IPS DF 4.7 (cell line): ENCODE results near the gene SLCO1C1.
"Not testable (repeated sequence)": the region's sequence is repeated elsewhere in the genome, so short reads cannot be mapped to it uniquely, and the experiment has no call there.

ENCODE experiments used
- DNase-seq: peaks from one replicate; pipeline ENCODE4 v3.0.0-alpha.2; 2013; ENCODE audit warnings: low spot score; ENCODE audit errors: extremely low read depth

SLCO1C1 gene

GRCh38 chr12:20695232-20695631, at the start of gene SLCO1C1:
Gene SLCO1C1 (plus strand): TSS chr12:20695332. CDS start chr12:20699577, 4,245 bp downstream.
- DNase-seq: no peak

GRCh38 chr12:20646239-20646827, 48.8 kb upstream of the SLCO1C1 start:
- DNase-seq: no peak

GRCh38 chr12:20653871-20654270, 41.3 kb upstream of the SLCO1C1 start:
- DNase-seq: no peak

GRCh38 chr12:20656600-20656999, 38.5 kb upstream of the SLCO1C1 start:
- no peak for DNase-seq

DNA sequence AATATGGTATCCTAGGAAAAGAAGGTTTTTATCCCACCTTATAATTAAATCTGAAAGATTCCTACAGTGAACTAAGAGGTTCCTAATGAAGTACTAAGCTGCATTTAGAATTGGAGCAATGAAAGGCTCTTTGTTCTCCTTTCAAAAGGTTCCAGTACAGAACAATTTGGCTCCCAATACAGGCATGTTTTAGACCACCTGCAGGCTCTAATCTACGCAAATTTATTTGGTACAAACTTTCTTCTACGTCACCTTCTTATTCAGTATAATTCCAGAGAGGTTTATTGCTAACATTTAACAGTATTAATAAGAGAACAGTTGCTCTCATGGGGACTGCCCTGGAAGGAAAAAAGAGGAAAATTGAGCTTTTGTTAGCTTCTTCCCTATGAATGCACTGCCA, 37.6 kb upstream of the SLCO1C1 start:
- DNase-seq: no peak

DNA sequence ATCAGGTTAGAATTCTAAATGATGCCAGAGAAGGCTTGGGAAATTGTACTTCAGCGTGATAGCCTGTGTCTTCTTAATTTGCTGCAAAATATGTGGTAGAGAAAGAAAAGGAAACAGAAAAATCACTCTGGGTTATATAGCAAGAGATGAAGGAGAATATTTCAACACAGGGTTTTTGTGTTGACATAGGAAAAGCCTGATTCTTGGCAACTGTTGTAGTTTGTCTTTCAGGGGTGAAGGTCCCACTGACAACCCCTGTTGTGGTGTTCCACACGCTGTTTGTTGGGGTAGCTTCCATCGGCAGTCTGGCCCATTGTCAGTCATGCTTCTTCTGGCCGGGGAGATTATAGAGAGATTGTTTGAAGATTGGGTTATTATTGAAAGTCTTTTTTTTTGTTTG, 13.8 kb upstream of the SLCO1C1 start:
- DNase-seq: no peak

GRCh38 chr12:20696181-20696905, 1.2 kb downstream of the SLCO1C1 start:
- no peak for DNase-seq

DNA sequence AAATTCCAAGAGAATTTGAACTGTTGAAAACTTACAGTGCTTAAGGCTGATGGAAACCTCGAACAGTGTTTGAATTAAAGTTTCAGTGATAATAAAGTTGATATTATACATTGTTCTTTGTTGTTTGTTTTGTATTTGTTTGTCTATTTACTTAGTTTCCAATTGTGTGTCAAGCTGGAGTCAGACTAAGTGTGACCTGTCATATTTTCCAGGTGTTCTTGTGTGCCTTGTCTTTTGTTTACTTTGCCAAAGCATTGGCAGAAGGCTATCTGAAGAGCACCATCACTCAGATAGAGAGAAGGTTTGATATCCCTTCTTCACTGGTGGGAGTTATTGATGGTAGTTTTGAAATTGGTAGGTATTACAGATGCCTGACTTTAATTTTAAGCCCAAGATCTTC, 6.0 kb downstream of the SLCO1C1 start:
- DNase-seq: no peak

- DNase-seq: no peak
Measured at GRCh38 chr12:20704860-20705259, 9.7 kb downstream of the SLCO1C1 start.

DNA sequence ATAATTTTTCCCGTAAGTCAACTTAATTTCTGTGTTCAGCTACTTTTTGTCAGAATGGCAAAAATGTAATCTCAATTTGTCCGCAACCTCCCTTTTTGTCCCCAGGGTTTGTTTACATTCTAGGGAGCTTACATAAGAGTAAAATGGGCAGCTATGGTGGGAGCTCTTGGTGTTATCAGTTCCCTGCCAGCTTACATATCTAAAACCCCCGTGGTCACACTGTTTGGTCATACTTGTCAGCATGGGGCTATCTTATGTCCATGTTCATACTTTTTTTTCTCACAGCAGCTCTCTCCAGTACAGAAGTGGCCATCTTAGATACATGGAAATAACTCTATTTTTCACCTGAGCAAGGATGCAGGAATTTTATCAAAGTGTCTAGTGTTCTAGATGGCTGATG, 16.7 kb downstream of the SLCO1C1 start:
- DNase-seq: no peak

GRCh38 chr12:20716037-20716436, 20.9 kb downstream of the SLCO1C1 start:
- DNase-seq: no peak

- DNase-seq: no peak
Measured at GRCh38 chr12:20716985-20717384, 21.9 kb downstream of the SLCO1C1 start.

GRCh38 chr12:20718294-20718693, 23.2 kb downstream of the SLCO1C1 start:
- no peak for DNase-seq

DNA sequence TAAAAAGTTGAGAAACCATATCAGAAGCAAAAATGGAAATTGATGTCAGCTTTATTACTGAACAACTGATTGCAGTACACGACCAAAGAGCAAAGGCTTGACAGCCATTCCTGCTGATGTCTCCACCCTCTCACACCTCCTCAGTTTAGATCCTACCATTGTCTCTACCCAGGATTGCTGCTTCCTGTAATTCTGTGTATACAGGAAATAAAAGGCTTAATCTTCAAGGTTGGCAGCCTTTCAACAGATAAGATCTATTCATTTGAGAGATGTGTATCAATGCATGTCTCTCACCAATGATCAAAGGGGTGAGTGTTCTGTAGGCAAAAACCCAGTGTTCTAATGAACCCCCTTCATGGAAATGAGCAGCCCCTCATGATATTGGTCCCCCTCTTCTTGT, 27.0 kb downstream of the SLCO1C1 start:
- DNase-seq: no peak

DNA sequence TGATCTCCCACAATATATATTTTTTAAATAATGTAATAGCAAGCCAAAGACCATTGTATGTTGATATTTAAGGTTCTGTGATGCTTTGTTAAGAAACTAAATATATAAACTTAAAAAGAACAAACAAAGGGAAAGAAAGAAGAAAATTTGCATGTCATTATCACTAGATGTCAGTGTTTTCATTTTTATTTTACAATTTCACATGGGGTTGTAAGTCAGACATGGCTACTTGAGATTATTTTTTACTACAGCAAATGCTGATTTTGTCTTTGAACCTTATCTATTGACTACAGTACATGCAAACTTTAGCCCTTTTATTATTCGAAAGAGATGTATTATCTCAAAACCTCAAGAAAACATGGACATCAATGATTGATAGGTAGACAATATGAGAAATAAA, 36.1 kb downstream of the SLCO1C1 start:
- DNase-seq: no peak

GRCh38 chr12:20740972-20741371, 45.8 kb downstream of the SLCO1C1 start:
- DNase-seq: no peak

- DNase-seq: no peak
Measured at GRCh38 chr12:20748198-20748597, 53.1 kb downstream of the SLCO1C1 start.

DNA sequence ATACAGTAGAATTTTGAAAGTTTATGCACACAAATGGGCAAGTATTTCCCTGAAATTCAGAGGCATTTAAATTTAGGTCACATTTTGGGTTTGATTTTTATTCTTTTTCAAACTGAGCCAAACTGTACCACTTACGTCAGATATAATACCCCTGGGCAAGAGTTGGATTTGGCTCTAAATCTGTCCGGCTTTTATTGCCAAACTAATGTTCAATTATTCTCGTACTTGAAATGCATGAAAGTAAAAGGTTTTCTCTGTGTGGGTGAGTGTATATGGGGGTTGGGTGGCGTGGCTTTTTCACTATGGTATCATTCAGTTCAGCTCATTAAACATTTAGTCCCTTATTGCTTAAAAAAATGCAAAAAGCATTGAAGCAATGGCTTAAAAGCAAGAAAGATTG, 55.9 kb downstream of the SLCO1C1 start:
- DNase-seq: no peak

GRCh38 chr12:20777420-20777819, 82.3 kb downstream of the SLCO1C1 start:
- DNase-seq: no peak

DNA sequence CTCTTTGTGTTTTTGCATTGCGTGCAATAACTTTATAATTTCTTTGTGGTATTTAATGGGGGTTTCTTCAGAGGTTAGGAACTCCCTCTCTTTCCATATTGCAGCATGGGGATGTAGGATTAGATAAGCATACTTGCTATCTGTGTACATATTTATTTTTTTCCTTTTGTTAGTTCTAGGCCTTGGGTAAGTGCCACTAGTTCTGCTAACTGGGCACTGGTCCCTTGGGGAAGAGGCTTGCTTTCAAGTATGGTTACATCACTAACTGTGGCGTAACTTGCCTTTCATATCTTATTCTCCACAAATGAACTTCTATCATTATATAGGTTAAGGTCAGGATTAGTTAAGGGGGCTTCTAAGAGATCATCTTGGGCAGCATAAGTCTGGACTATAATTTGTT, 83.8 kb downstream of the SLCO1C1 start:
- no peak for DNase-seq

DNA sequence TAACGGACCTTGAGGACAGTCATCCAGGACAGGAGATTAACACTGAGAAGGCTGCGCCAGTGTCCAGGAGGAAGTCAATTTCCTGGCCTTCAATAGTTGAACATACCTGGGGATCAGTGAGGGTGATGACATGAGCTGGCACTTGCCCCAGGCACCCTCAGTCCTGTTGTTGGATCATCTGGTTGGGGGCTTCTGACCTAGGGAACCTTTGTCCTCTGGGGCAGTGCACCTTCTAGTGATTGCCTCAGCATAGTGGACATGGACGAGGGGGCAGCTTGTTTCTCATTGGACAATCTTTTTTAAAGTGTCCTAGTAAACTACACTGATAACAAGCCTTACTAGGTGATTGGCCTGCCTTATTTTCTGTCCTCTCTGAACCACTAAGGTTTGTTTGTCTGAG, 84.8 kb downstream of the SLCO1C1 start:
- DNase-seq: not testable (repeated sequence)

DNA sequence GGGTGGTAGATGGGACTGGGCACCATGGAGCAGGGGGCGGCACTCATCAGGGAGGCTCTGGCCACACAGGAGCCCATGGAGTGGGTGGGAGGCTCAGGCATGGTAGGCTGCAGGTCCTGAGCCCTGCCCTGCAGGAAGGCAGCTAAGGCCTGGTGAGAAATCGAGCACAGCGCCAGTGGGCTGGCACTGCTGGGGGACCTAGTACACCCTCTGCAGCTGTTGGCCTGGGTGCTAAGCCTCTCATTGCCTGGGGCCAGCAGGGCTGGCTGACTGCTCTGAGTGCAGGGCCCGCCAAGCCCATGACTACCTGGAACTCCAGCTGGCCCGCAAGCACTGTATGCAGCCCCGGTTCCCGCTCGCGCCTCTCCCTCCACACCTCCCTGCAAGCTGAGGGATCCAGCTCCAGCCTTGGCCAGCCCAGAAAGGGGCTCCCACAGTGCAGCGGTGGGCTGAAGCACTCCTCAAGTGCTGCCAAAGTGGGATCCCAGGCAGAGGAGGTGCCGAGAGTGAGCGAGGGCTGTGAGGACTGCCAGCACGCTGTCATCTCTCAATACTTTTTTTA, 88.7 kb downstream of the SLCO1C1 start:
- DNase-seq: not testable (repeated sequence)

- no peak for DNase-seq
Measured at GRCh38 chr12:20792971-20793370, 97.8 kb downstream of the SLCO1C1 start.
